ENCODE results near the gene PCYT1B.

Gene PCYT1B

GRCh38 chrX:24673424-24673823 lies 26.3 kb upstream of the PCYT1B start:
- Histone ChIP-seq H3K79me2 (ENCODE audit: low read length) (no peaks in the 10 kb centered on the region), H4K20me1 (ENCODE audit: insufficient read depth, low read length) (no peaks in the 10 kb centered on the region), H3K4me1 (ENCODE audit: low read length) (no peaks in the 10 kb centered on the region), H3K9ac (ENCODE audit: low read length) (no peak overlapping the region), H3K27me3 (ENCODE audit: low read depth, low read length) (no peaks in the 10 kb centered on the region), H3K9me3 (ENCODE audit: insufficient read depth, low read length) (no peaks in the 10 kb centered on the region), H3K4me3 (ENCODE audit: low read length) (no peak overlapping the region), H2AFZ (ENCODE audit: low read depth, low read length) (no peak overlapping the region), H3K4me2 (ENCODE audit: low read length) (no peak overlapping the region), H3K36me3 (replicated peaks; ENCODE audit: low read depth, low read length) (no peaks in the 10 kb centered on the region), H3K27ac (ENCODE audit: low read length) (no peak overlapping the region)
- TF ChIP-seq EZH2phosphoT487 (IDR thresholded peaks at IDR 0.05; ENCODE audit: low read depth) (no peak), CTCF (IDR thresholded peaks at IDR 0.05; ENCODE audit: low read depth, low read length) (no peak)

- H3K9ac ChIP-seq (ENCODE audit: low read length): no peak overlapping the region
Measured at GRCh38 chrX:24672701-24673190, 25.6 kb upstream of the PCYT1B start.

GRCh38 chrX:24668111-24668510 lies 21.0 kb upstream of the PCYT1B start:
- H3K9ac ChIP-seq (ENCODE audit: low read length): no peak overlapping the region
- TF ChIP-seq EZH2phosphoT487 (IDR thresholded peaks at IDR 0.05; ENCODE audit: low read depth): no peak
- TF ChIP-seq CTCF (IDR thresholded peaks at IDR 0.05; ENCODE audit: low read depth, low read length): no peak
- no peaks in the 10 kb centered on the region for H3K36me3 ChIP-seq (replicated peaks; ENCODE audit: low read depth, low read length)
- H4K20me1 ChIP-seq (ENCODE audit: insufficient read depth, low read length): no peaks in the 10 kb centered on the region
- no peaks in the 10 kb centered on the region for H3K9me3 ChIP-seq (ENCODE audit: insufficient read depth, low read length)
- H3K79me2 ChIP-seq (ENCODE audit: low read length): no peaks in the 10 kb centered on the region
- no peak overlapping the region for H3K27ac ChIP-seq (ENCODE audit: low read length)
- no peaks in the 10 kb centered on the region for H3K4me1 ChIP-seq (ENCODE audit: low read length)
- H3K4me3 ChIP-seq (ENCODE audit: low read length): no peak overlapping the region
- H2AFZ ChIP-seq (ENCODE audit: low read depth, low read length): no peak overlapping the region
- H3K27me3 ChIP-seq (ENCODE audit: low read depth, low read length): no peaks in the 10 kb centered on the region
- H3K4me2 ChIP-seq (ENCODE audit: low read length): no peak overlapping the region

More at GRCh38 chrX:24672701-24673190, 25.6 kb upstream of the PCYT1B start:
- H3K4me2 ChIP-seq (ENCODE audit: low read length): no peak overlapping the region
- H3K9me3 ChIP-seq (ENCODE audit: insufficient read depth, low read length): no peaks in the 10 kb centered on the region
- H3K4me1 ChIP-seq (ENCODE audit: low read length): no peaks in the 10 kb centered on the region
- H3K36me3 ChIP-seq (replicated peaks; ENCODE audit: low read depth, low read length): no peaks in the 10 kb centered on the region
- no peaks in the 10 kb centered on the region for H3K27me3 ChIP-seq (ENCODE audit: low read depth, low read length)
- H3K27ac ChIP-seq (ENCODE audit: low read length): no peak overlapping the region
- no peak overlapping the region for H3K4me3 ChIP-seq (ENCODE audit: low read length)
- no peak for TF ChIP-seq CTCF (IDR thresholded peaks at IDR 0.05; ENCODE audit: low read depth, low read length)
- no peaks in the 10 kb centered on the region for H4K20me1 ChIP-seq (ENCODE audit: insufficient read depth, low read length)
- no peak overlapping the region for H2AFZ ChIP-seq (ENCODE audit: low read depth, low read length)
- no peaks in the 10 kb centered on the region for H3K79me2 ChIP-seq (ENCODE audit: low read length)

GRCh38 chrX:24662352-24662751 lies 15.2 kb upstream of the PCYT1B start:
- H3K9ac ChIP-seq (ENCODE audit: low read length): no peak overlapping the region
- no peaks in the 10 kb centered on the region for H4K20me1 ChIP-seq (ENCODE audit: insufficient read depth, low read length)
- no peaks in the 10 kb centered on the region for H3K36me3 ChIP-seq (replicated peaks; ENCODE audit: low read depth, low read length)
- H2AFZ ChIP-seq (ENCODE audit: low read depth, low read length): no peak overlapping the region
- no peak for TF ChIP-seq EZH2phosphoT487 (IDR thresholded peaks at IDR 0.05; ENCODE audit: low read depth)
- no peak for TF ChIP-seq CTCF (IDR thresholded peaks at IDR 0.05; ENCODE audit: low read depth, low read length)
- no peak overlapping the region for H3K4me2 ChIP-seq (ENCODE audit: low read length)
- no peak overlapping the region for H3K27ac ChIP-seq (ENCODE audit: low read length)
- H3K4me1 ChIP-seq (ENCODE audit: low read length): no peaks in the 10 kb centered on the region
- H3K4me3 ChIP-seq (ENCODE audit: low read length): no peak overlapping the region
- 0 out of 2 replicates have a peak, but pooled peaks cover 3% of the 10 kb centered on the region for H3K27me3 ChIP-seq (ENCODE audit: low read depth, low read length)
- no peaks in the 10 kb centered on the region for H3K9me3 ChIP-seq (ENCODE audit: insufficient read depth, low read length)
- no peaks in the 10 kb centered on the region for H3K79me2 ChIP-seq (ENCODE audit: low read length)
